ENCODE measurements around the gene UTS2R.
"Not testable (repeated sequence)": the region's sequence is repeated elsewhere in the genome, so short reads cannot be mapped to it uniquely, and the experiment has no call there.

UTS2R gene

DNA sequence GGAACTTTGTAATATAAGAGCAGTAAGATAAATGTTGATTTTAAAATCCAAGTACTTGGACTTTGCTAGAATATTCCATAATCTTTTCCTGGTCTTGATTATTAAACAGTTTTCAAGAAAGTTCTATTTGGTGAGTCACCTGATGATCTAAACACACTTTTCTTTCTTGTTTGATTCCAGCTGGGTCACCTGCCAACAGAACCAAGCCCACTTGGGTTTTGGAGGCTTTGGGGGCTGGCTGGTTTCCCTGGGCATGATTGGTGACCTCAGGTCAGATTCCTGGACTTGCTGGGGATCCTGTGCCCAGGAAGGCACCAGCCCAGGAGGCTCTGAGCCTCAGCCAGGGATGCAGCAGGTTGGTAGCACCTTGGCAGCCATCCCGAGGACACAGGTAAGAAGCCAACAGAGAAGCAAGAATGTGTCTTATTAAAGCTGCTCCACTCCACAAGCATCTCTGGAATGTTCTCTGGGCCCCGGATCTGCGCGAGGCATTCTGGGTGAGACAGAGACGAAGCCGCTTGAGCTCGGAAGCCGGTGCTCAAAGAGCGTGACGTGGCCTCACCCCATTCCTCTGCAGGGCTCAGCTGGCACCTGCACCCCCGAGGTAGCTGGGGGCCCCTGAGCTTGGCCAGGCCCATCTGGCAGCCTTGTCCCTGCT, 15.7 kb upstream of the UTS2R start:
- no peak for TF ChIP-seq ZNF274 (IDR thresholded peaks at IDR 0.05; ENCODE audit: low read depth, low read length)
- no peak overlapping the region for H3K4me3 ChIP-seq (ENCODE audit: low read length)

DNA sequence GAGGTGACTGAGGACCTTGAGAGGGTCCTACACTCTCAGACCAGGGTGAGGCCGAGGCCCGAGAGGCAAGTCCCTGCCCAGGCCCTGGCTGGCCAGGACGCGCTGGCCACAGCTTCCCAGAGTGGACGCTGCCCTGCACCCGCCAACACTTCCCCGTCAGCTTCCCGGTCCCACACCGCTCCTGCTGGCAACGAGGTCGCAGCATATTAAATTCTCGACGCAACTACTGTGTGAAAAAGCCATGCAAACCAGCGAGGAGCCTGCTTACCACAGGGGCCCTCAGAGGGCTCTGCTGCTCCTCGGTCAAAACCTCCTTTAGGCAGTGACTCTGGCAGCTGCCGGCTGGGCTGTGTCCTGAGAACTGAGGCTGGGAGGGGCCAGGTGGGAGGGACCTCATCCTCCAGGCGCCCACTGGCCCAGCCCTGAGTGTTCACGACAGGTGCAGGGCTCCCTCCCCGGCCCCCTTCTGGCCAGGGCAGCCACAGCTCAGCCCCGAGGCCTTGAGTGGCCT, 14.7 kb upstream of the UTS2R start:
- H3K4me3 ChIP-seq (ENCODE audit: low read length): no peak overlapping the region
- no peak for TF ChIP-seq ZNF274 (IDR thresholded peaks at IDR 0.05; ENCODE audit: low read depth, low read length)

DNA sequence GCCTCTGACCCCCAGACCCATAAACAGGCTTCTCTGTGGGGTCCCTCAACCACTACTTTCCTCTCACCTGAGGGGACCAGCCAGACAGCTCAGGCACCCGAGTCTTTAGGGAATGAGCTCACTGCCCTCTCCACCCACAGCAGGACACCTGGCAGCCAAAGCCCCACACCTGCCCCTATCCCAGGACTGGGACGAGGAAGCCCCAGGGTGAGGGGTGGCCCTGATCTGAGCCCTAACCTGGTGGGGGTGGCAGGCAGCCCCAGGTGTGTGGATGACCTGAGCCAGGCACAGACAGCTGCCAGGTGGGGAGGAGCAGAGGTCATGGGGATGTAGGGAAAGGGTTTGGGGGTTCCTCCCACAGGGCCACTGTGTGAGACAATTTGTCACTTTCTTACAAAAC, 14.2 kb upstream of the UTS2R start:
- TF ChIP-seq ZNF274 (IDR thresholded peaks at IDR 0.05; ENCODE audit: low read depth, low read length): no peak
- no peak overlapping the region for H3K4me3 ChIP-seq (ENCODE audit: low read length)

DNA sequence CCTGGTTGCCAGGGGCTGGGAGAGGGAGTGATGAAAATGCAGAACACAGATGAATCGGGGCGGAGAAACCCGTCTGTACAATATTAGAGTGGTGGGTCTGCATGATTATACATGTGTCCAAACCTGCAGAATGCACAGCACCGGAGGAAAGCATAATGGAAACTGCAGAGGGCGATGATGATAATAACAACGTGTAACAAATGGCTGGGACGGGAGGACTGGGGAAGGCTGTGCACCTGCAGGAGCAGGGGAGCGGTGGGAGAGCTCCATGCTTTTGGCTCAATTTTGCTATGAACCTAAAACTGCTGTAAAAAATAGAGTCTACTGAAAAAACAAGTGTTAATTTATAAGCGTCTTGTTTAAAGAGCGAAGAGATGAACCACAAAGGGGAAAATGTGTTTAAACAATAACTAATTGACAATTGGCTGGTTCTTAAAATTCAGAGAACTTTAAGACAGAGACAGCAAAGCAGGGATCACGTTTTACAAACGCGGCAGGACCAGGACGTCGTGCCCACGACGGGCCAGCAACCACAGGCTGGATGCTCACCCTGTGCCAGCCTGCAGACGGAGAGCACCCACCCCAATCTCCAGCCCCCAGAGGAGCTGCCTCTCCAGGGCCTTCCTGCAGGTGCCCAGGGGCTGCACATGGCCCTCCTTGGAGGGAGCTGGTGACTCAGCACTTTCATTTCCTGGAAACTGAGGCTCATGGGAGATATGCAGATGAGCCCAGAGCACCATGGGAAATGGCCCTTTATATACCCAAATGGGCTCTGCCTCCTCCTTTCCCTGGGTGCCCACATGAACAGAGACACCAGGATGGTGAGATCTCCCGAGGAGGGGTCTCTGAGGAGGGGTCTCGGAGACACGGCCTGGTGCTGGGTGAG, 12.9 kb upstream of the UTS2R start, which contains the start of gene TEX19:
TEX19 (plus strand) TSS at position 783 of the 886 bp plus-strand sequence. CDS start 2,904 bp downstream, outside the sequence.
- TF ChIP-seq ZNF274 (IDR thresholded peaks at IDR 0.05; ENCODE audit: low read depth, low read length): no peak
- H3K4me3 ChIP-seq (ENCODE audit: low read length): no peak within 1 kb of the TSS; the same call in 1 of the 2 replicates

DNA sequence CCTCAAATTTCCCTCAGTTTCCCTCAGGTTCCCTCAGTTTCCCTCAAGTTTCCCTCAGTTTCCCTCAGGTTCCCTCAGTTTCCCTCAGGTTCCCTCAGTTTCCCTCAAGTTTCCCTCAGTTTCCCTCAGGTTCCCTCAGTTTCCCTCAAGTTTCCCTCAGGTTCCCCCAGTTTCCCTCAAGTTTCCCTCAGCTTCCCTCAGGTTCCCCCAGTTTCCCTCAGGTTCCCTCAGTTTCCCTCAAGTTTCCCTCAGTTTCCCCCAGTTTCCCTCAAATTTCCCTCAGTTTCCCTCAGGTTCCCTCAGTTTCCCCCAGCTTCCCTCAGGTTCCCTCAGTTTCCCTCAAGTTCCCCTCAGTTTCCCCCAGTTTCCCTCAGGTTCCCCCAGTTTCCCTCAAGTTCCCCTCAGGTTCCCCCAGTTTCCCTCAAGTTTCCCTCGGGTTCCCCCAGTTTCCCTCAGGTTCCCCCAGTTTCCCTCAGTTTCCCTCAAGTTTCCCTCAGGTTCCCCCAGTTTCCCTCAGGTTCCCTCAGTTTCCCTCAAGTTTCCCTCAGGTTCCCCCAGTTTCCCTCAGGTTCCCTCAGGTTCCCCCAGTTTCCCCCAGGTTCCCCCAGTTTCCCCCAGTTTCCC, 12.0 kb upstream of the UTS2R start:
- not testable (repeated sequence) for H3K4me3 ChIP-seq (ENCODE audit: low read length)

DNA sequence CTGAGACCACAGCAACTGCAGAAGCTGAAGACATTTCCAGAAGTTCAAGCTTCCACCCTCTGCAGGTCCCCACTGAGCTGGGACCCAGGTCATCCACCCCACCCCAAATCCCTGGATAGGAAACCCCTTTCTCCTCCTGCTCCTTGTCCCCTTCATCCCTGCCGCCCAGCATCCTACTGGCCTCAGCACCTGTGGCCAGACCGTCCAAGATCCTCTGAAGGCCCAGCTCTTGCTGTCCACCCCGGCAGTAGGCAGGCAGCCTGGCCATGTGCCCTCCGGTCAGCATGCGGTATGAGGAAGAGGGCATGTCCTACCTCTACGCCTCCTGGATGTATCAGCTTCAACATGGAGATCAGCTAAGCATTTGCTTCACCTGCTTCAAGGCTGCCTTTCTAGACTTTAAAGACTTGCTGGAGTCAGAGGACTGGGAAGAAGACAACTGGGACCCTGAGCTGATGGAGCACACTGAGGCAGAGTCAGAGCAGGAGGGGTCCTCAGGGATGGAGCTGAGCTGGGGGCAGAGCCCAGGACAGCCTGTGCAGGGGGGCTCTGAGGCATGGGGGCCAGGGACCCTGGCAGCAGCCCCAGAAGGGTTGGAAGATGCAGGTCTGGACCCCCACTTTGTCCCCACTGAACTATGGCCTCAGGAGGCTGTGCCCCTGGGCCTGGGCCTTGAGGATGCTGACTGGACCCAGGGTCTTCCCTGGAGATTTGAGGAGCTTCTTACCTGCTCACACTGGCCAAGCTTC, 9.5 kb upstream of the UTS2R start:
- H3K4me3 ChIP-seq (ENCODE audit: low read length): no peak overlapping the region
- no peak for TF ChIP-seq ZNF274 (IDR thresholded peaks at IDR 0.05; ENCODE audit: low read depth, low read length)

DNA sequence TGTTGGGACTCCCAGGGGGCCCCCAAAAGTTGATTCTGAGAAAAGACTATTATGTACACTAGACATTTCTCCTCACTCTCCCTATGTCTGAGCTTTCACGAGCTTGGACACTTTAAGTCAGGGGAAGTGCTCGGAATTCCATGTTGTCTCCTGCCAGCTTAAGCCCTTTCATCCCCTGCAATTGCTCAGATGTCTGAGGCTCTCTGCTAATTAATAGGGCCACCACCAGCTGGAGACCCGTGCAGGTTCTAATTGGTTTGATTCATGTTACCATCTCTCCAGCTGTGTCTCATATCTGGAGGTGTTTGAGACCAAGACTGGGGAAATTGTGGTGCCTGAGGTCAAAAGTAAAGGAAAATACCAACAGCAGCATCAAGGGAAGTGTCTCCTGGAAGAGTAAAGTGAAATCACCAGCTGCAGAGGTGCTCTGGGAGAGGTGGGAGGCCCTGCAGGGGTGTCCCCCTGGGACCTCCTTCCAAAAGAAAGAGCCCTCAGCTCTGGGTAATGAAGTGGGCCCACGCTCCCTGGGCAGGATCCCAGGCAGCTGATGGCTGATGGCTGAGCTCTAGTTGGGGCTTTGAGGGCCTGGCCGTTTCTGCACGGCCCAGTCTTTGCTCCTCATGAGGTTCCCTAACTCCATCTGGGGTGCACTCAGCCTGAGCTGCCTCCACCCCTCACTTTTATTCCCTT, 5.8 kb upstream of the UTS2R start:
- TF ChIP-seq ZNF274 (IDR thresholded peaks at IDR 0.05; ENCODE audit: low read depth, low read length): no peak

DNA sequence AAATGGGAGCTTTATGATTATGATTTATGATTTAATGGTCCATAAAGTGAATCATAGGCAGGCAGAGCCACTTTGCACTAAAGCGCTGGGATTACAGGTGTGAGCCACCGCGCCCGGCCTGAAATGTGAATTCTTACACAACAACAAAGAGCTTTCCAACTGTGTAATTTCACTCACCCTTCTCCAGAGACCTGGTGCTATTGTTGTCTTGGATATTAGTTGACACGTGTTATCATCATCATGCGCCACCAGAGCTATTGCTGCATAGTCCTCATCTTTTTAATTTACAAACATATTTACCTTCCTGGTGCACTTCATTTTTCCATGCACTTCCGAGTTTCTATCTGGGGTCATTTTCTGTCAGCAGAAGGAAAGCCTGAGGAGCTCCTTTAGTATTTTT, 4.8 kb upstream of the UTS2R start:
- H3K4me3 ChIP-seq (ENCODE audit: low read length): no peak overlapping the region
- no peak for TF ChIP-seq ZNF274 (IDR thresholded peaks at IDR 0.05; ENCODE audit: low read depth, low read length)

More for the DNA sequence above, 5.8 kb upstream of the UTS2R start:
- no peak overlapping the region for H3K4me3 ChIP-seq (ENCODE audit: low read length)

DNA sequence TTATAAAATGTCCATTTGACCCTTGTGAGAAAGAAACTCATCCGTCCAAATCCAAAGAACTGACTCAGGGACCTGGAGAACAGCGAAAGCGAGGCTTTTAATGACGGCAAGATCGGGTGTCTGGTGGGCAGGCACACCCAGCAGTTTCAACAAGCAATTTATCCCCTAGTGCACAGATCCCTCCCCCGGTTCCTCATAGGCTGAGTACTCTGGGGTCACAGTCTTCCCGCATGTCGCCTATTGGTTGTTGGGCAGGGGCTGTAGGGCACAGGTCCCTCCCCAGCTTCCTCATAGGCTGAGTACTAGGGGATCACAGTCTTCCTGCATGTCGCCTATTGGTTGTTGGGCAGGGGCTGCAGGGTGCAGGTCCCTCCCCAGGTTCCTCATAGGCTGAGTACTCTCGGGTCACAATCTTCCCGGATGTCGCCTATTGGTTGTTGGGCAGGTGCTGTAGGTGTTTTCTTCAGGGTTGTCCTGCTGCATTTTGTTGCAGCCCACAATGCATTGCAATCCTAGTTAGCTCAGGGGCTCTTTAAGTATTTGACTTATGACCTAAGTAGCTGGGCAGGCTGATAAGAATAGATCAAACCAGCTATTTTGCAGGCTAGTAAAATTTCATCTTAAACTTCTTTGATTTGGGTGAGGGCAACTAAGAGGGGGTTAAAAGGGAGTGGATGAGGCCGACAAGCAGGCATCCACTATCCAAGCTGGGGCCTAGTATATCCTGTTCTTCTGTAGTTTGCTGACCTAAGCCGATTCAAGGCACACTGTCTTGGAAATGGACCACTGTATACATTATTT, 3.6 kb upstream of the UTS2R start:
- no peak overlapping the region for H3K4me3 ChIP-seq (ENCODE audit: low read length)
- TF ChIP-seq ZNF274 (IDR thresholded peaks at IDR 0.05; ENCODE audit: low read depth, low read length): no peak

DNA sequence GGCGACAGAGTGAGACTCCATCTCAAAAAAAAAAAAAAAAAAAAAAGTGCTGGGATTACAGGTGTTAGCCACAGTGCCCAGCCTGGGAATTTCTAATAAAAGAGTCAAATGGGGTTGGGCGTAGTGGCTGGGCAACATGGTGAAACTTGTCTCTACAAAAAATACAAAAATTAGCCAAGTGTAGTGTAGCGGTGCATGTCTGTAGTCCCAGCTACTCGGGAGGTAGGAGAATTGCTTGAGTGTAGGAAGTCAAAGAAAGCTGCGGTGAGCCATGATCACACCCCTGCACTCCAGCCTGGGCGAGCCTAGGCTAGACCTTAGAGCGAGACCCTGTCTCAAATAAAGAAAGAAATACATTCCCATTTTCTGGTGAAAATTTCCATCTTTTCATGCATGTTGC, 2.4 kb upstream of the UTS2R start:
- no peak for TF ChIP-seq ZNF274 (IDR thresholded peaks at IDR 0.05; ENCODE audit: low read depth, low read length)
- no peak overlapping the region for H3K4me3 ChIP-seq (ENCODE audit: low read length)

DNA sequence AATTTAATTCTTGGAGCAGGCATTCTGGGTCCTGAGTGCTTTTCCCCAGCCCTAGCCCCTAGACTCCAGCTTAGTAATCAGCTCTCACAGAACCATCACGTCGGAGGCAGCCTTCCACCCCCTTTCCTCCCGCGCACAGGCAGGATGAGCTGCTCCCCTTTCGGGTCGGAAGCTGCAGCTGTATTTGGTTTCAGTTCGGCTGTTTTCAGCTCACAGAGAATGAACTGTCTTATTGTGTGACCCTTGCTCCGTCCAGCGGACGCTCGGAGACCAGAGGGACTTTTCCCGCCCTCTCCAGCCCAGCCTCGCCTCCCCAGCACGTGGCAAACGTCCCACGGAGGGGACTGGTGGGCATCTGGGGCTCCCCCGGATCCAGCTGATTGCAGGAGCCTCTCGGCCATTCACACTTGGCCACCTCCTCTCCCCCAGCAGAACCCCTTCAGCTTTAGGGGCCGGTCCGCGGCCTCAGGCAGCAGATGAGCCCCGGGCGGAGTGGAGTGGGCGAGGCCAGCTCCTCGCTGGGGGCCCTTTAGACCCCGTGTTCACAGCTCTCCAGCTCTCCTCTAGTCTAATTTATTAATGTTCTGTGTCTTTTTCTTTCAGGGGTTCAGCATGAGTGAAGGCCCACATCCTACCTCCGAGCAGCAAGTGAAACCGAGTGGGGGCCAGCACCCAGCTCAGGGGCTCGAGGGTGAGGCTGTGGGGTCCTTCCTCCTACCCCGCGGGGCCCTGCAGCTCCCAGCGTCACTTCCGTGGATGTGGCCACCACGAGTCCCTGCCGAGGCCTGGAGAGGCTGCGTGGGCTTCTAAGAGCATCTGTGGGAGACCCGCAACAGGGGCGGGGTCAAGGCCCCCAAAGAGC, 863 bp upstream of the UTS2R start:
- TF ChIP-seq ZNF274 (IDR thresholded peaks at IDR 0.05; ENCODE audit: low read depth, low read length): no peak
- peak overlapping the region; percentile 20; the same call in 1 of the 2 replicates for H3K4me3 ChIP-seq (ENCODE audit: low read length)

Measured in GM08714 (cell line).